BJ (cell line): Measurements from ENCODE around the gene KCNN1. TPM values are rescaled to one million over a fixed set of nuclear protein-coding genes. Genes with fewer than 3 reads are reported as not detected.

Experiments
- CTCF ChIA-PET: fragments of 350-600 bp; formaldehyde crosslinking; extraction: SDS; loops from one replicate; lab custom pipeline; 2021; ENCODE audit warnings: antibody characterized with exemption, inconsistent platforms; lab: Yijun Ruan, JAX
- POLR2A ChIA-PET: fragments of 300-600 bp; sonication (Branson Sonifier 250); formaldehyde crosslinking; extraction: SDS; loops from one replicate; lab custom pipeline; 2021; ENCODE audit warnings: antibody characterized with exemption; lab: Charles Lee
- DNase-seq: peaks from one replicate; pipeline ENCODE4 v3.0.0-alpha.2; 2011; ENCODE audit warnings: low read depth
- H3K27me3 ChIP-seq: 2 replicates; pipeline ENCODE4 v1.6.0; 2011; ENCODE audit warnings: low read length; ENCODE audit not compliant: control insufficient read depth, insufficient read depth
- H3K36me3 ChIP-seq: 2 replicates; pipeline ENCODE4 v1.5.1; 2011; ENCODE audit warnings: low read length; ENCODE audit not compliant: control insufficient read depth, insufficient read depth
- H3K4me3 ChIP-seq: 2 replicates; pipeline ENCODE4 v1.5.1; 2011; ENCODE audit warnings: low read depth, mild to moderate bottlenecking, control low read depth, low read length
- polyA plus RNA-seq: library from polyadenylated mRNA; depleted of rRNA; stranded (reverse); fragments of >200 nt; gene quantifications from 2 replicates; pipeline ENCODE4 v1.2.3, GENCODE V29; 2011
- TF ChIP-seq, protein P1 (sequence below): IDR thresholded peaks from 2 replicates; pipeline ENCODE4 v1.5.1; 2011; ENCODE audit warnings: low read depth, mild to moderate bottlenecking, control low read depth, inconsistent platforms, low read length, moderate library complexity; ENCODE audit not compliant: insufficient read depth

Gene KCNN1
- polyA plus RNA-seq, 1 experiment: 0.06 TPM

DNA sequence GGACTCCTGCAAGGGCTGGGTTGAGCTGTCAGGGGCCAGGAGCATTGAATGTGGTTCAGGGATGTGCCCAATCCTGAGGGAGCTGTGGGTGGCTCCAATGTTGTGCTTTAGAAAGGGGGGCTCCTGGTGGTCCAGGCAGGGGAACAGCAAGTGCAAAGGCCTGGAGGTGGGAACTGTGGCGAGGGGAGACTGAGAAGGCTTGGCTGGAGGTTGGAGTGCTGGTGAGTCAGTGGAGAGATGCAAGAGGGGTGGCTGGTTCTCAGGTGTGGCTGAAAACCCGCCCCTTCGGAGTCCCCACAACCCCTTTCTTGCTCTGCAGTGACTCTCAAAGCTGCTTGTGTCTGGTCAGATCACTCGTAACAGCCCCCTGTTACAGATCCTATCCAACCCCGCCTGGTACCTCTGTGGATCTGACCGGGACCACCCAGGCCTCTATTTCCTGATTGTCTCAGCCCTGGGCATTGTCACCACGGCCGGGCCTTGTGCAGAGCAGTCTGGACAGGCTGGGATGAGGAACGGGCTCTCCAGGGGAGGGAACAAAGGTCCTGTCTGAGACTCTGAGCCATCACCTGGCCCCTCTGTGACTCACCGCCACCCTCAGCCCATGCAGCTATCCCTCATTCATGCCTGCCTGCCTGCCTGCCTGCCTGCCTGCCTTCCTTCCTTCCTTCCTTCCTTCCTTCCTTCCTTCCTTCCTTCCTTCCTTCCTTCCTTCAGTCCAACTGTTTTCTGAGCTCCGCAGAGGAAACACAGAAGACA lies 1.4 kb upstream of the KCNN1 start:
- ChIA-PET CTCF (interaction anchor here (1.3 kb wide), 1 partner anchor 20 kb away, joined by 4 read pairs; no protein-coding TSS in a partner anchor), POLR2A (no interaction called here)
- Histone ChIP-seq H3K4me3 (no peak overlapping the region), H3K27me3 (peaks cover 33% of the 10 kb centered on the region), H3K36me3 (no peaks in the 10 kb centered on the region)
- no peak for DNase-seq
- TF ChIP-seq, protein P1, sequence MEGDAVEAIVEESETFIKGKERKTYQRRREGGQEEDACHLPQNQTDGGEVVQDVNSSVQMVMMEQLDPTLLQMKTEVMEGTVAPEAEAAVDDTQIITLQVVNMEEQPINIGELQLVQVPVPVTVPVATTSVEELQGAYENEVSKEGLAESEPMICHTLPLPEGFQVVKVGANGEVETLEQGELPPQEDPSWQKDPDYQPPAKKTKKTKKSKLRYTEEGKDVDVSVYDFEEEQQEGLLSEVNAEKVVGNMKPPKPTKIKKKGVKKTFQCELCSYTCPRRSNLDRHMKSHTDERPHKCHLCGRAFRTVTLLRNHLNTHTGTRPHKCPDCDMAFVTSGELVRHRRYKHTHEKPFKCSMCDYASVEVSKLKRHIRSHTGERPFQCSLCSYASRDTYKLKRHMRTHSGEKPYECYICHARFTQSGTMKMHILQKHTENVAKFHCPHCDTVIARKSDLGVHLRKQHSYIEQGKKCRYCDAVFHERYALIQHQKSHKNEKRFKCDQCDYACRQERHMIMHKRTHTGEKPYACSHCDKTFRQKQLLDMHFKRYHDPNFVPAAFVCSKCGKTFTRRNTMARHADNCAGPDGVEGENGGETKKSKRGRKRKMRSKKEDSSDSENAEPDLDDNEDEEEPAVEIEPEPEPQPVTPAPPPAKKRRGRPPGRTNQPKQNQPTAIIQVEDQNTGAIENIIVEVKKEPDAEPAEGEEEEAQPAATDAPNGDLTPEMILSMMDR: no peak

DNA sequence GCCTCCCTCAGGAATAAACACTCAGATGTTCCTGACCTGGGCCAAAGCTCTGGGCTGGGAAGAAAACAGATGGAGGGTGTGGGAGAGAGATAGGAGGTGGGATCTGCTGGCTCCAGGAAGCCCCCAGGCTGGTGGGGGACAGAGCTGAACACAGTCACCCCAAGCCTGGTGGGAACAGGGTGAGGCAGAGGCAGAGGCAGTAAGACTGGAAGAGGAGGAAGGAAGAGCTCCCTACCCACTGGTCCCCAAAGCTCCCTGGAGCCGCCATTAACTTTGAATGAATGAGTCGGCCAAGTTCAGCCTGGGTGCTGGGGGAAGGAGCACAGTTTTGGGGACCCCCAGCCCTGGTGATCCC lies 801 bp upstream of the KCNN1 start:
- TF ChIP-seq, protein P1: no peak
- no peak for DNase-seq
- Histone ChIP-seq H3K36me3 (no peaks in the 10 kb centered on the region), H3K27me3 (peaks cover 33% of the 10 kb centered on the region), H3K4me3 (no peak overlapping the region)
- ChIA-PET CTCF (interaction anchor here (1.3 kb wide), 1 partner anchor 20 kb away, joined by 4 read pairs; no protein-coding TSS in a partner anchor), POLR2A (no interaction called here)

DNA sequence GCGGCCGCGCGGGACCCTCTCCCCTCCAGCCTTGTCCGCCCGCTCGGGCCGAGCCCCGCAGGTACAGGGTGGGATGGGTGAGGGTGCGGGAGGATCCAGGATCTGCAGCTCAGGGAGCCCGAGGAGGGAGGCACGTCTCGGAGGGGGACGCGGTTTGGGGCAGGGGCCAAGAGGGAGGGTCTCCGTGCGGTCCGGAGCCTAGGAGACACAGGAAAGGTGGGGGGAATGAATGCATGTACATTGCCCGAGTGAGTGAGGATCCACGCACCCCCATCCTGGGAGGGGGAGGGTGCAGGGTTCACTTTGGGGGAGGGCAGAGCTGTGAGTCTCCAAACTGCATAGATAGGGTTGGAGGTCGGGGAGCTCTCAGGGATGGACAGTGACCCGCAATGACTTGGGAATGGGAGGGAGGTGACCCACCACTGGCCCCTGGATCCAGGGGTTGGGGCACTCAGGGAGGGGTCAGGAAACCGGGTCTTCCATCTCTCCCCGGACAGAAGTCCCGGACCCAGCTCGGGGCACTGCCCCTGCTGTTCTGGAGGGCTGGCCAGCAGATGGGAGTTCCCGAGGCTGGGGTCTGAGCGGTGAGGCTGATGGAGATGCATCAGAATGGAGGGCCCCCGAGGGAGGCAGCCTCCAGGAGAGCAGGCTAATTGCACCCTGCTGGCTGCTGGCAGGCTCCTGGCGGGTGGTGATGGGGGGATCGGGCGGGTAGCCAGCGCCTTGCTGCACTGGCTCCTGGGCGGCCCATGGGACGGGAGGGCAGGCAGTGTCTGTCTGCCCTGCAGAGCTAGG lies 547 bp downstream of the KCNN1 start:
- no peak overlapping the region for H3K4me3 ChIP-seq
- ChIA-PET POLR2A (no interaction called here), CTCF (interaction anchor here (0.5 to 2.5 kb wide), 2 partner anchors 9 to 29 kb away, joined by 4 to 5 read pairs; no protein-coding TSS in a partner anchor)
- H3K27me3 ChIP-seq: peaks cover 33% of the 10 kb centered on the region
- TF ChIP-seq, protein P1: no peak
- no peaks in the 10 kb centered on the region for H3K36me3 ChIP-seq
- DNase-seq: no peak

DNA sequence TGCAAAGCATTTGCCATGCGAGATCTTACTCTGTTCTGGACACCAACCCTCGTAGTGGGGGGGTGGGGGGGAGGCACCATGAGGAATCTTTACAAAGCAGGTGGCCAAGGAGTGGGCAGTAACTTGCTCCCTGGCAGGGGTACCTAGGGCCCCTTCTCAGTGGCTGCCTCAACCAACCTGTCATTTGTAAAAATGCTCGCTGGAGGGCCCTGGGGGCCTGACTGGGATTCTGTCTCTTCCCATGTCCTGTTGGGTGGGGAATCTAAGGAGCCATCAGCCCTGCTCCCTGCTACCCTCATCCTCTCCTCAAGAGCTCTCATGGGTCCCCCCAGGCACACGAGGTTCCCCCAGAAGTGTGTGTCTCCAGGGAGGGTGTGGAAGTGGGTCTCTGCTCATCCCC lies 1.5 kb downstream of the KCNN1 start:
- TF ChIP-seq, protein P1: no peak
- no peak for DNase-seq
- ChIA-PET POLR2A (no interaction called here), CTCF (interaction anchor here (1.0 to 2.5 kb wide), 2 partner anchors 28 to 30 kb away, joined by 3 to 5 read pairs; no protein-coding TSS in a partner anchor)
- Histone ChIP-seq H3K36me3 (no peaks in the 10 kb centered on the region), H3K4me3 (no peak overlapping the region), H3K27me3 (peaks cover 35% of the 10 kb centered on the region)

DNA sequence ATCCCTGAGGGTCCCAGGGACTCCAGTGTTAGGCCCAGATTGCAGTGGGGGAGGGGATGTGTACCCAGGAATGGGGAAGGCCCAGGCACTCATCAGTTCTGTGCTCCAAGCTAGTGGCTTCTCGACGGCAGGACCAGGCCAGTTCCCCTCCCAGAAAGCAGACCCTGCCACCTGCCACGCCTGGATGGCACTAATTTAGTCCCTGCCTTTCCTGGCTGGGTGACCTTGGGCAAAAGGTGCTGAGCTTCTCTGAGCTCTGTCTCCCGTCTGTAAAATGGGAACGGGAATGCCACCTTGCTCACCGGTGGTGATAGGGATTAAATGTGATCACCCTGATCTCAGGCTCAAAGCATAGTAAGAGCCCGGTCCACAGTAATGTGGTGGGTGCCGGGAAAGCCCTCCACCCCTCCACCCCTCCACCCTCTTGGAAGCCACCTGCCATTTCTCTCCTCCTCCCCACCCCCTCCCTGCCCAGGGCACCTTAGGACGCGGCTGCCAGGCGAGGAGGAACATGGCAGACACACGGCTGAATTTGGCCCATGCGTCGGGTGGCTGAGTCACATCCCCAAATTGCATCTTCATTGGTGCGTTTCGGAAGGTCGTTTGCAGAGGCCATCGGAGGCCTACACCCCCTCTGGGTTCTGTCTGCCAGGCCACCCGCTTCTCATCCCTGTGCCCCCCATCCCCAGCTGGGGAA lies 2.3 kb downstream of the KCNN1 start:
- POLR2A ChIA-PET: no interaction called here
- DNase-seq: no peak
- Histone ChIP-seq H3K36me3 (no peaks in the 10 kb centered on the region), H3K27me3 (peaks cover 33% of the 10 kb centered on the region), H3K4me3 (no peak overlapping the region)
- CTCF ChIA-PET: interaction anchor here (1.0 to 2.5 kb wide), 2 partner anchors 28 to 31 kb away, joined by 3 to 5 read pairs; no protein-coding TSS in a partner anchor
- TF ChIP-seq, protein P1: no peak
